ENCODE measurements around the gene CSAG2.
A peak's percentile ranks its signal among the peaks of the same experiment; 100 is the strongest.
"Not testable (repeated sequence)": the region's sequence is repeated elsewhere in the genome, so short reads cannot be mapped to it uniquely, and the experiment has no call there.

Gene CSAG2

DNA sequence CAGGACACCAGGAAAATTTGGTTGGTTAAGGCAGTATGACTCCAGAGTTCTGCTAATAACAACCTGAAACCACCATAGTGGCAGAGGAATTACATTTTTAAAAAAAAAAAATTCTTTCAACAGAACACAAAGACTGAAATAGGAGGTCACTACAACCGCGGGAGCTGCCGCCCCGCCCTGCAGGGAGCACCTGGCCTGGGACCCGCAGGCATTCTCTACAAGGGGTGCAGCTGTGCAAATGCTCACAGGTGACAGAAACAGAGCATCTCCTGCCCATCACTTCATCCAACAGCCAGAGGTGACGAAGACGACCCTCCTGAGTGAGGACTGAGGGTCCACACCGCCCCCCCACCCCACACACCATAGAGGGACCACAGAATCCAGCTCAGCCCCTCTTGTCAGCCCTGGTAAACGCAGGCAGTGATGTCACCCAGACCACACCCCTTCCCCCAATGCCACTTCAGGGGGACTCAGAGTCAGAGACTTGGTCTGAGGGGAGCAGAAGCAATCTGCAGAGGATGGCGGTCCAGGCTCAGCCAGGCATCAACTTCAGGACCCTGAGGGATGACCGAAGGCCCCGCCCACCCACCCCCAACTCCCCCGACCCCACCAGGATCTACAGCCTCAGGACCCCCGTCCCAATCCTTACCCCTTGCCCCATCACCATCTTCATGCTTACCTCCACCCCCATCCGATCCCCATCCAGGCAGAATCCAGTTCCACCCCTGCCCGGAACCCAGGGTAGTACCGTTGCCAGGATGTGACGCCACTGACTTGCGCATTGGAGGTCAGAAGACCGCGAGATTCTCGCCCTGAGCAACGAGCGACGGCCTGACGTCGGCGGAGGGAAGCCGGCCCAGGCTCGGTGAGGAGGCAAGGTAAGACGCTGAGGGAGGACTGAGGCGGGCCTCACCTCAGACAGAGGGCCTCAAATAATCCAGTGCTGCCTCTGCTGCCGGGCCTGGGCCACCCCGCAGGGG is 10.8 kb downstream of the CSAG2 start, which contains the start of gene MAGEA3:
Gene MAGEA3 (plus strand): TSS at position 843 of the 980 bp plus-strand sequence. CDS start 2,039 bp downstream, outside the sequence.
- DNase-seq (ENCODE audit: insufficient read length); FAIRE-seq: not testable (repeated sequence)

DNA sequence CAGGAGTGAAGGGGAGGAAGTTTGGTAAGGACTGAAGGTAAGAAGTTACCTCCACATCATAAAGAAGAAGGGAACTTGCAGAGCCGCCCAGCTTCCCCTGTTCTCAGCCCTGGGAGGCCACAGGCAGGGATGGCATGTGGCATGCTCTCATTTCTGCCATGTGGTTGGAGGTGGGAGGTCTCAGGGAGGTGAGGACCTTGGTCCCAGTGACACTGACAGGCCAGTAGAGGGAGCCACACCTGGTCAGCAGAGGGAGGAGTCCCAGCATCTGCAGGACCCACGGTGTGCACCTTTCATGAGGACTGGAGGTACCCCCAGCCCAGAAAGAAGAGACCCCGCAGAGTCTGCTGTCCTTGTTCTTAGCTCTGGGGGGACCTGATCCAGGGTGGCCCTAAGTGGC is 28.1 kb downstream of the CSAG2 start:
- not testable (repeated sequence) for DNase-seq (ENCODE audit: insufficient read length)
- FAIRE-seq, result peak; percentile 97

DNA sequence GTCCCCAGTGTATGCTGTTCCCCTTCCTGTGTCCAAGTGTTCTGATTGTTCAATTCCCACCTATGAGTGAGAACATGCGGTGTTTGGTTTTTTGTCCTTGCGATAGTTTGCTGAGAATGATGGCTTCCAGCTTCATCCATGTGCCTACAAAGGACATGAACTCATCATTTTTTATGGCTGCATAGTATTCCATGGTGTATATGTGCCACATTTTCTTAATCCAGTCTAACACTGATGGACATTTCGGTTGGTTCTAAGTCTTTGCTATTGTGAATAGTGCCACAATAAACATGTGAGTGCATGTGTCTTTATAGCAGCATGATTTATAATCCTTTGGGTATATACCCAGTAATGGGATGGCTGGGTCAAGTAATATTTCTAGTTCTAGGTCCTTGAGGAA is 34.4 kb downstream of the CSAG2 start:
- FAIRE-seq; DNase-seq (ENCODE audit: insufficient read length): not testable (repeated sequence)

DNA sequence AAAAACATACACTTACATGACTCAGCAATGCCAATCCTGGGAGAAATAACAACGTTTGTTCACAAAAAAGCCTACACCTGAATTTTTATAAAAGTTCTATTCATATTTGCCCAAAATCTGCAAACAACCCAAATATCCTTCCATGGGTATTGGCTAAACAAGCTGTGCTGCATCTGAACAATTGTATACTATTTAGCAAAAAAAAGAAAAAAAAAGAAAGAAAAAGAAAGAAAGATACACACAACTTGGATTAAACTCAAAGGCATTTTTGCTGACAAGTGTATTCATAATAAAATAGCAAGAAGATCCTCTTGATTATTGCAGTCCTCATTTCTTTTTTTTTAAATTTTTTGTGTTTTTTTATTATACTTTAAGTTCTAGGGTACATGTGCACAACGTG is 34.9 kb downstream of the CSAG2 start:
- FAIRE-seq, result no peak
- TF ChIP-seq POLR2A (IDR thresholded peaks at IDR 0.05; ENCODE audit: low read depth, low read length), result no peak
- no peak for TF ChIP-seq TAF1 (IDR thresholded peaks at IDR 0.05; ENCODE audit: borderline replicate concordance, low read depth, low read length)
- no peak for TF ChIP-seq POLR2AphosphoS5 (IDR thresholded peaks at IDR 0.05; ENCODE audit: low read depth, low read length)
- DNase-seq (ENCODE audit: insufficient read length), result no peak

DNA sequence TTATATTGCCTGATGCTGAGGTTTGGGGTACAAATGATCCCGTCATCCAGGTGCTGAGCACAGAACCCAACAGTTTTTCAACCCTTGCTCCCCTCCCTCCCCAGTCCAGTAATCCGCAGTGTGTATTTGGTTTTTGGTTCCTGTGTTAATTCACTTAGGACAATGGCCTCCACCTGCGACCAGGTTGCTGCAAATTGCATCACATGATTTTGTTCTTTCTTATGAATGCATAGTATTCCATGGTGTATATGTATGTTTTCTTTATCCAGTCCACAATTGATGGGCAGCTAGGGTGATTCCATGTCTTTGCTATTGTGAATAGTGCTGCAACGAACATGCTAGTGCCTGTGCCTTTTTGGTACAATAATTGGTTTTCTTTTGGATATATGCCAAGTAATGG is 46.0 kb downstream of the CSAG2 start:
- DNase-seq (ENCODE audit: insufficient read length) (no peak), FAIRE-seq (no peak)
- no peak for TF ChIP-seq POLR2A (IDR thresholded peaks at IDR 0.05; ENCODE audit: low read depth, low read length)
- TF ChIP-seq POLR2AphosphoS5 (IDR thresholded peaks at IDR 0.05; ENCODE audit: low read depth, low read length), result no peak
- TF ChIP-seq TAF1 (IDR thresholded peaks at IDR 0.05; ENCODE audit: borderline replicate concordance, low read depth, low read length), result no peak

DNA sequence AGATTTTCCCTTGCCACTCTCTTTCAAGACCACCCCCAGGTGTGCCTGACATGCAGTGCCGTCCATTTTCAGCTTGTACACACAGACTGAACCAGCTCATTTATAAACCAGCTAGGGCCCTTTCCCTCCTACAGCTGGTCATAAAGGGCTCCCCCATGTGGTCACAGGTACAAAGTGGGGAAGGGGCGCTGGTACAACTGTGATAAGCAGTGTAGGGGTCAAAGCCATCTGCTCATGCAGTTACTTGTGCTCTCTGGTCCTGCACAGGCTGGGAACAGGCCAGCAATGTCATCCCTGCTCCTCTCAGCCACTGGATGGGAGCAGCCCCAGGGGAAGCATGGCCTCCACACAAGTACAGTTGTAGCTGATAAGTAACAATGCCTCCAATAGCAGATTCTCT is 50.8 kb downstream of the CSAG2 start:
- no peak for TF ChIP-seq POLR2A (IDR thresholded peaks at IDR 0.05; ENCODE audit: low read depth, low read length)
- no peak for TF ChIP-seq TAF1 (IDR thresholded peaks at IDR 0.05; ENCODE audit: borderline replicate concordance, low read depth, low read length)
- no peak for TF ChIP-seq POLR2AphosphoS5 (IDR thresholded peaks at IDR 0.05; ENCODE audit: low read depth, low read length)
- no peak for FAIRE-seq
- no peak for DNase-seq (ENCODE audit: insufficient read length)

All from GM12892 (cell line).